ENCODE measurements around the gene NTN3.

The NTN3 gene

GRCh38 chr16:2497695-2498484, 26.8 kb downstream of the NTN3 start:
- no peak for DNase-seq

- no peak for DNase-seq
These were observed 27.6 kb downstream of the NTN3 start for GRCh38 chr16:2498531-2499253.

GRCh38 chr16:2499454-2499853, 28.4 kb downstream of the NTN3 start:
- DNase-seq: no peak

- DNase-seq: no peak
These were observed 28.9 kb downstream of the NTN3 start for GRCh38 chr16:2499890-2500429.

- no peak for DNase-seq
These were observed 29.4 kb downstream of the NTN3 start for GRCh38 chr16:2500430-2500917.

- DNase-seq: peak; percentile 78
These were observed 30.0 kb downstream of the NTN3 start for GRCh38 chr16:2500918-2501750.

GRCh38 chr16:2501946-2502895, 31.1 kb downstream of the NTN3 start:
- no peak for DNase-seq

- no peak for DNase-seq
These were observed 34.6 kb downstream of the NTN3 start for GRCh38 chr16:2505695-2506094.

- no peak for DNase-seq
These were observed 36.1 kb downstream of the NTN3 start for GRCh38 chr16:2507052-2507659.

GRCh38 chr16:2507665-2508064, 36.6 kb downstream of the NTN3 start:
- no peak for DNase-seq

GRCh38 chr16:2508722-2509400, 37.8 kb downstream of the NTN3 start:
- no peak for DNase-seq

- no peak for DNase-seq
These were observed 40.2 kb downstream of the NTN3 start for GRCh38 chr16:2511128-2511800.

- DNase-seq: no peak
These were observed 41.1 kb downstream of the NTN3 start for GRCh38 chr16:2511996-2512734.

GRCh38 chr16:2512735-2513404, 41.8 kb downstream of the NTN3 start:
- DNase-seq: peak; percentile 33

- peak; percentile 95 for DNase-seq
These were observed 42.6 kb downstream of the NTN3 start, which contains the start of gene ATP6V0C for GRCh38 chr16:2513405-2514332. Gene ATP6V0C (plus strand): TSS chr16:2513952. CDS start chr16:2514104, 152 bp downstream.

GRCh38 chr16:2514333-2515179, 43.5 kb downstream of the NTN3 start:
- no peak for DNase-seq
